Measurements from ENCODE around the gene RWDD3.

GRCh38 chr1:95230256-95230655, 3.8 kb upstream of the RWDD3 start:
- TF ChIP-seq, protein P1, sequence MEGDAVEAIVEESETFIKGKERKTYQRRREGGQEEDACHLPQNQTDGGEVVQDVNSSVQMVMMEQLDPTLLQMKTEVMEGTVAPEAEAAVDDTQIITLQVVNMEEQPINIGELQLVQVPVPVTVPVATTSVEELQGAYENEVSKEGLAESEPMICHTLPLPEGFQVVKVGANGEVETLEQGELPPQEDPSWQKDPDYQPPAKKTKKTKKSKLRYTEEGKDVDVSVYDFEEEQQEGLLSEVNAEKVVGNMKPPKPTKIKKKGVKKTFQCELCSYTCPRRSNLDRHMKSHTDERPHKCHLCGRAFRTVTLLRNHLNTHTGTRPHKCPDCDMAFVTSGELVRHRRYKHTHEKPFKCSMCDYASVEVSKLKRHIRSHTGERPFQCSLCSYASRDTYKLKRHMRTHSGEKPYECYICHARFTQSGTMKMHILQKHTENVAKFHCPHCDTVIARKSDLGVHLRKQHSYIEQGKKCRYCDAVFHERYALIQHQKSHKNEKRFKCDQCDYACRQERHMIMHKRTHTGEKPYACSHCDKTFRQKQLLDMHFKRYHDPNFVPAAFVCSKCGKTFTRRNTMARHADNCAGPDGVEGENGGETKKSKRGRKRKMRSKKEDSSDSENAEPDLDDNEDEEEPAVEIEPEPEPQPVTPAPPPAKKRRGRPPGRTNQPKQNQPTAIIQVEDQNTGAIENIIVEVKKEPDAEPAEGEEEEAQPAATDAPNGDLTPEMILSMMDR (IDR thresholded peaks at IDR 0.05) = no peak
- TF ChIP-seq POLR2AphosphoS5 (IDR thresholded peaks at IDR 0.05; ENCODE audit: insufficient read depth in 1 of 2, low read depth in 1 of 2) = no peak
